Measurements from ENCODE around the gene SLC18A2. TPM values are rescaled to one million over a fixed set of nuclear protein-coding genes. Genes with fewer than 3 reads are reported as not detected.

The SLC18A2 gene
- total RNA-seq, 1 experiment from 2014 or later: 4.0 TPM

- Histone ChIP-seq H3K27ac (ENCODE audit: insufficient read length, low read depth, low read length) (no peak overlapping the region), H3T11ph (ENCODE audit: low read length) (no peak overlapping the region), H3K14ac (ENCODE audit: insufficient read depth, low read length) (no peak overlapping the region), H2BK5ac (ENCODE audit: insufficient read length, low read length) (no peak overlapping the region), H4K91ac (ENCODE audit: insufficient read length, low read depth, low read length) (no peak overlapping the region), H4K5ac (ENCODE audit: insufficient read length, low read depth, low read length) (no peak overlapping the region), H2BK120ac (ENCODE audit: low read depth, low read length, poor library complexity, severe bottlenecking) (no peak overlapping the region), H3K23me2 (ENCODE audit: insufficient read length, low read depth, low read length, poor library complexity, severe bottlenecking) (no peaks in the 10 kb centered on the region), H2BK15ac (ENCODE audit: low read depth, low read length) (no peak overlapping the region), H2AK5ac (ENCODE audit: insufficient read length, low read length) (no peak overlapping the region), H3K56ac (ENCODE audit: insufficient read length, low read depth, low read length) (no peak overlapping the region), H3K23ac (ENCODE audit: insufficient read length, low read depth, low read length) (no peak overlapping the region), H4K8ac (replicated peaks; ENCODE audit: insufficient read length, low read depth, low read length) (no peak overlapping the region), H3K79me1 (ENCODE audit: insufficient read depth, low read depth, low read length, poor library complexity, severe bottlenecking) (no peaks in the 10 kb centered on the region), H3K27me3 (ENCODE audit: insufficient read depth, low read length) (no peaks in the 10 kb centered on the region), H2AFZ (ENCODE audit: low read length) (no peak overlapping the region), H3K9ac (ENCODE audit: extremely low read depth, insufficient read length, low read length) (no peak overlapping the region), H3K18ac (ENCODE audit: insufficient read length, low read depth, low read length) (no peak overlapping the region), H2BK12ac (ENCODE audit: insufficient read length, low read depth, low read length) (no peak overlapping the region), H3K4me2 (ENCODE audit: insufficient read depth, insufficient read length, low read length) (no peak overlapping the region), H3K4ac (ENCODE audit: low read depth, low read length) (no peak overlapping the region), H3K4me1 (ENCODE audit: insufficient read depth, low read length) (no peaks in the 10 kb centered on the region), H3K9me3 (ENCODE audit: control insufficient read depth, low read depth, low read length) (no peaks in the 10 kb centered on the region), H4K20me1 (ENCODE audit: control insufficient read depth, insufficient read depth, insufficient read length) (no peaks in the 10 kb centered on the region), H2BK20ac (ENCODE audit: low read depth, low read length, poor library complexity, severe bottlenecking) (no peak overlapping the region), H3K79me2 (ENCODE audit: insufficient read depth, low read length) (no peaks in the 10 kb centered on the region)
- WGBS (ENCODE audit: extremely low coverage, insufficient read length, low lambda C conversion rate): no CpG with 5 or more reads among the region's 3 CpGs
- Mint-ChIP-seq H3K4me3 (no peak overlapping the region), H3K36me3 (ENCODE audit: insufficient read depth in 1 of 3, low read depth in 3 of 3) (no peaks in the 10 kb centered on the region), H3K27me3 (ENCODE audit: low read depth) (no peaks in the 10 kb centered on the region; the same call in 1 of the 2 replicates), H3K27ac (no peak overlapping the region), H3K9me3 (no peaks in the 10 kb centered on the region), H3K4me1 (peaks cover 0 to 7% of the 10 kb centered on the region in 2 experiments; a peak in 2 of 4 replicates)
- DNase-seq: no peak
- no peak for TF ChIP-seq CTCF (conservative IDR thresholded peaks at IDR 0.05)
Measured at GRCh38 chr10:117275121-117275520, 34.2 kb downstream of the SLC18A2 start.

Measured in H9 (cell line).